ENCODE data around the gene CDC23.
A peak's percentile ranks its signal among the peaks of the same experiment; 100 is the strongest.
"Not testable (repeated sequence)": the region's sequence is repeated elsewhere in the genome, so short reads cannot be mapped to it uniquely, and the experiment has no call there.

Gene CDC23

GRCh38 chr5:138148811-138149210 is 64.3 kb downstream of the CDC23 start:
- Histone ChIP-seq H3K27me3 (ENCODE audit: low read depth, low read length) (no peaks in the 10 kb centered on the region), H3K4me2 (ENCODE audit: low read length) (no peak overlapping the region), H4K20me1 (ENCODE audit: insufficient read depth, low read length) (no peaks in the 10 kb centered on the region), H3K27ac (ENCODE audit: low read length) (no peak overlapping the region), H3K9ac (ENCODE audit: low read length) (no peak overlapping the region), H3K4me1 (ENCODE audit: low read length) (no peaks in the 10 kb centered on the region), H3K79me2 (ENCODE audit: low read length) (no peaks in the 10 kb centered on the region), H2AFZ (ENCODE audit: low read depth, low read length) (no peak overlapping the region), H3K9me3 (ENCODE audit: insufficient read depth, low read length) (no peaks in the 10 kb centered on the region), H3K36me3 (replicated peaks; ENCODE audit: low read depth, low read length) (no peaks in the 10 kb centered on the region), H3K4me3 (ENCODE audit: low read length) (no peak overlapping the region)
- TF ChIP-seq CTCF (IDR thresholded peaks at IDR 0.05; ENCODE audit: low read depth, low read length) (no peak), EZH2phosphoT487 (IDR thresholded peaks at IDR 0.05; ENCODE audit: low read depth) (no peak)

- not testable (repeated sequence) for H4K20me1 ChIP-seq (ENCODE audit: insufficient read depth, low read length); H3K4me1 ChIP-seq (ENCODE audit: low read length); H3K4me2 ChIP-seq (ENCODE audit: low read length); H3K27ac ChIP-seq (ENCODE audit: low read length); H3K79me2 ChIP-seq (ENCODE audit: low read length); H3K9me3 ChIP-seq (ENCODE audit: insufficient read depth, low read length); H3K27me3 ChIP-seq (ENCODE audit: low read depth, low read length); H3K9ac ChIP-seq (ENCODE audit: low read length); H3K36me3 ChIP-seq (replicated peaks; ENCODE audit: low read depth, low read length); H3K4me3 ChIP-seq (ENCODE audit: low read length); H2AFZ ChIP-seq (ENCODE audit: low read depth, low read length)
Observed at GRCh38 chr5:138143578-138143977, 69.5 kb downstream of the CDC23 start.

DNA sequence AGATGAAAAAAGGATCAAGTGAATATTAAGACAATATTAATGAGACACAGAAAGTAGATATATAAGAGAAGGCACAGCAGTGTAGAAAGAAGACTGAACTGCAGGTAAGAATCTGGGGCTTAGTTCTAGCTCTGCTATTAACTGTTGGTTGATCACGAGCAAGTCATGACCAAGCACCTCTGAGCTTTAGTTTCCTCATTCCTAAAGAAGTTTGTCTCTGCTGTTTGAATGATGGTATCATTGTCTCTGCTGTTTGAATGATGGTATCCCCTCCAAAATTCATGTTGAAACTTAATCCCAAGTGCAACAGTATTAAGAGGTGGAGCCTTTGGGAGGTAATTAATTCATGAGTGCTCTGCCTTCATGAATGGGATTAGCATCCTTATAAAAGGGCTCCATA is 71.4 kb downstream of the CDC23 start:
- no peak for TF ChIP-seq CTCF (IDR thresholded peaks at IDR 0.05; ENCODE audit: low read depth, low read length)
- TF ChIP-seq EZH2phosphoT487 (IDR thresholded peaks at IDR 0.05; ENCODE audit: low read depth), result no peak
- no peak overlapping the region for H3K9ac ChIP-seq (ENCODE audit: low read length)

DNA sequence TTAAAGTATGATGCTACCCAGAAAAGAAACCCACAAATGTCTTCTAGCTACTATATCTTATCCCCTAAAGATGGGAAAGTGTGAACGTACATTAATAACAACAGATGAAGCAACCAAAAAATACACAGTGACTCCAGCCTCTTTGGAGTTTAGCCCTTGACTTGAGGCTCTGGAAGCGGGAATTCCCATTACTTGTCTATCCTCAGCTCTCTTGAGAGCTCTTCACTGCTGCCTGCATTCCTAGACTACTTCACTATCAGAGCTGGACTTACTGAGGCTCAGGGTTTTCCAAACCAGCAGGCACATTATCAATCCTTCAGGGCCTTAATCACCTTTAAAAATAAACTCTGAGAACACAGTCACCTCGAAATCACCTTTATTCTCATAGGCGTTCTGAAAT is 72.9 kb downstream of the CDC23 start:
- Histone ChIP-seq H3K9me3 (ENCODE audit: insufficient read depth, low read length) (no peaks in the 10 kb centered on the region), H3K27ac (ENCODE audit: low read length) (no peak overlapping the region), H2AFZ (ENCODE audit: low read depth, low read length) (no peak overlapping the region; the same call in 1 of the 2 replicates)

More for the DNA sequence above, 71.4 kb downstream of the CDC23 start:
- H3K27me3 ChIP-seq (ENCODE audit: low read depth, low read length), result no peaks in the 10 kb centered on the region
- no peak overlapping the region for H3K27ac ChIP-seq (ENCODE audit: low read length)
- no peak overlapping the region for H3K4me3 ChIP-seq (ENCODE audit: low read length)
- H3K4me2 ChIP-seq (ENCODE audit: low read length), result no peak overlapping the region
- no peaks in the 10 kb centered on the region for H3K36me3 ChIP-seq (replicated peaks; ENCODE audit: low read depth, low read length)
- peaks cover 5% of the 10 kb centered on the region for H3K4me1 ChIP-seq (ENCODE audit: low read length)
- H3K9me3 ChIP-seq (ENCODE audit: insufficient read depth, low read length), result no peaks in the 10 kb centered on the region
- H2AFZ ChIP-seq (ENCODE audit: low read depth, low read length), result no peak overlapping the region
- no peaks in the 10 kb centered on the region for H3K79me2 ChIP-seq (ENCODE audit: low read length)
- no peaks in the 10 kb centered on the region for H4K20me1 ChIP-seq (ENCODE audit: insufficient read depth, low read length)

More for the DNA sequence above, 72.9 kb downstream of the CDC23 start:
- Histone ChIP-seq H3K9ac (ENCODE audit: low read length) (no peak overlapping the region), H3K36me3 (replicated peaks; ENCODE audit: low read depth, low read length) (no peaks in the 10 kb centered on the region), H3K27me3 (ENCODE audit: low read depth, low read length) (no peaks in the 10 kb centered on the region), H3K4me2 (ENCODE audit: low read length) (peak overlapping the region; percentile 68; the same call in 1 of the 2 replicates), H3K4me1 (ENCODE audit: low read length) (peaks cover 5% of the 10 kb centered on the region), H3K4me3 (ENCODE audit: low read length) (no peak overlapping the region), H3K79me2 (ENCODE audit: low read length) (no peaks in the 10 kb centered on the region), H4K20me1 (ENCODE audit: insufficient read depth, low read length) (no peaks in the 10 kb centered on the region)
- no peak for TF ChIP-seq EZH2phosphoT487 (IDR thresholded peaks at IDR 0.05; ENCODE audit: low read depth)
- TF ChIP-seq CTCF (IDR thresholded peaks at IDR 0.05; ENCODE audit: low read depth, low read length), result no peak
